K562 (cell line): ENCODE results near the gene AHI1. TPM values are rescaled to one million over a fixed set of nuclear protein-coding genes. Genes with fewer than 3 reads are reported as not detected.
A peak's percentile ranks its signal among the peaks of the same experiment; 100 is the strongest.

Experiments used
- ATF2 ChIP-seq: sonication (generic); formaldehyde crosslinking; IDR thresholded peaks from 2 replicates; pipeline ENCODE4 v1.8.1; 2022; ENCODE audit warnings: missing genetic modification reagents
- BRD9 ChIP-seq: fragments of 450-650 bp; IDR thresholded peaks from 2 replicates; pipeline ENCODE4 v1.6.1; 2018; ENCODE audit warnings: low read depth; ENCODE audit not compliant: partially characterized antibody
- CBX5 ChIP-seq: IDR thresholded peaks from 2 replicates; pipeline ENCODE4 v1.6.1; 2014; ENCODE audit warnings: low read depth, borderline replicate concordance
- CGGBP1 ChIP-seq: fragments of 250-450 bp; sonication (Bioruptor Pico); IDR thresholded peaks from 2 replicates; pipeline ENCODE4 v1.9.0; 2021; ENCODE audit warnings: mild to moderate bottlenecking
- CREB1 ChIP-seq, 2 experiments: sonication (generic) in 1 of 2; formaldehyde crosslinking in 1 of 2; IDR thresholded peaks; 2 replicates each; pipeline versions ENCODE4 v1.6.1 to v1.8.0; 2012 to 2022; ENCODE audit warnings: inconsistent platforms in 1 of 2, mild to moderate bottlenecking in 1 of 2, missing genetic modification reagents in 1 of 2, moderate library complexity in 1 of 2
- FOSL1 ChIP-seq: fragments of 200-800 bp; sonication (Bioruptor generic); conservative IDR thresholded peaks from 2 replicates; pipeline ENCODE4 v1.6.1; 2016; ENCODE audit warnings: missing genetic modification characterization, missing compliant biosample characterization
- FOXJ3 ChIP-seq: sonication (generic); formaldehyde crosslinking; IDR thresholded peaks from 2 replicates; pipeline ENCODE4 v1.4.0; 2020; ENCODE audit warnings: mild to moderate bottlenecking, missing genetic modification reagents
- GATAD2A ChIP-seq: fragments of 450-650 bp; IDR thresholded peaks from 2 replicates; pipeline ENCODE4 v1.6.1; 2017
- HNRNPK ChIP-seq: fragments of 200-400 bp; formaldehyde crosslinking; IDR thresholded peaks from one replicate; pipeline ENCODE4 v1.6.1; 2018; ENCODE audit warnings: mild to moderate bottlenecking, low read depth, low read length; ENCODE audit not compliant: poor library complexity, severe bottlenecking
- KHSRP ChIP-seq: fragments of 450-650 bp; IDR thresholded peaks from 2 replicates; pipeline ENCODE4 v1.6.1; 2017
- KLF1 ChIP-seq: fragments of 450-650 bp; IDR thresholded peaks from 2 replicates; pipeline ENCODE4 v1.6.1; 2016; ENCODE audit warnings: missing genetic modification characterization, missing compliant biosample characterization
- LARP7 ChIP-seq: fragments of 450-650 bp; IDR thresholded peaks from 2 replicates; pipeline ENCODE4 v1.6.1; 2016
- MLX ChIP-seq, 2 experiments: fragments of 450-650 bp in 1 of 2; sonication (generic) in 1 of 2; formaldehyde crosslinking; conservative IDR thresholded peaks; 2 replicates each; pipeline versions ENCODE4 v1.4.0 to v1.8.1; 2020 to 2022; ENCODE audit warnings: mild to moderate bottlenecking in 1 of 2, missing genetic modification reagents in 1 of 2
- MNT ChIP-seq, 2 experiments: fragments of 450-650 bp; conservative IDR thresholded peaks; 2 replicates each; pipeline ENCODE4 v1.6.1; 2017; ENCODE audit warnings: mild to moderate bottlenecking in 2 of 2, moderate library complexity in 2 of 2
- PHF20 ChIP-seq: fragments of 450-650 bp; IDR thresholded peaks from 2 replicates; pipeline ENCODE4 v1.6.1; 2018; ENCODE audit not compliant: partially characterized antibody
- PPARD ChIP-seq: fragments of 250-450 bp; sonication (Bioruptor Pico); IDR thresholded peaks from 2 replicates; pipeline ENCODE4 v1.8.0; 2022; ENCODE audit warnings: inconsistent platforms, mild to moderate bottlenecking, moderate library complexity
- TFAM ChIP-seq: fragments of 250-450 bp; sonication (Bioruptor Pico); conservative IDR thresholded peaks from 2 replicates; pipeline ENCODE4 v1.5.0; 2021; ENCODE audit warnings: mild to moderate bottlenecking, moderate library complexity
- THRAP3 ChIP-seq: fragments of 450-650 bp; IDR thresholded peaks from 2 replicates; pipeline ENCODE4 v1.6.1; 2016; ENCODE audit warnings: mild to moderate bottlenecking, inconsistent platforms, borderline replicate concordance
- TRIM28 ChIP-seq: fragments of 450-650 bp; IDR thresholded peaks from 2 replicates; pipeline ENCODE4 v1.6.1; 2017
- ZNF121 ChIP-seq: sonication (generic); formaldehyde crosslinking; conservative IDR thresholded peaks from 2 replicates; pipeline ENCODE4 v1.8.0; 2022; ENCODE audit warnings: missing genetic modification reagents
- ZNF143 ChIP-seq: sonication (generic); formaldehyde crosslinking; IDR thresholded peaks from 2 replicates; pipeline ENCODE4 v1.9.0; 2022; ENCODE audit warnings: mild to moderate bottlenecking, missing genetic modification reagents
- ZNF274 ChIP-seq: IDR thresholded peaks from 2 replicates; pipeline ENCODE4 v1.6.1; 2011; ENCODE audit warnings: low read depth, mild to moderate bottlenecking, low read length, moderate library complexity, borderline replicate concordance
- ZNF324 ChIP-seq: fragments of 250-450 bp; sonication (Bioruptor Pico); IDR thresholded peaks from 2 replicates; pipeline ENCODE4 v1.4.0; 2020; ENCODE audit warnings: mild to moderate bottlenecking
- ZNF561 ChIP-seq: fragments of 450-650 bp; formaldehyde crosslinking; conservative IDR thresholded peaks from 2 replicates; pipeline ENCODE4 v1.4.0; 2020; ENCODE audit warnings: mild to moderate bottlenecking, moderate library complexity
- polyA plus RNA-seq, 8 experiments: library from polyadenylated mRNA; depleted of rRNA in 4 of 8; stranded (reverse) in 5 of 8; unstranded in 3 of 8; fragments of >200 nt; fragmentation: Nextera tagmentation in 2 of 8; fragmentation: Illumina TruSeq in 1 of 8; extraction: Ambion mirVana in 2 of 8; extraction: Trizol in 1 of 8; gene quantifications; 2 replicates each; pipeline versions ENCODE4 v1.2.1 to v1.2.3, GENCODE V29; 2011 to 2014; ENCODE audit warnings: inconsistent platforms in 1 of 8, missing spikeins in 1 of 8
- total RNA-seq, 7 experiments: library from RNA; depleted of rRNA in 6 of 7; stranded (reverse); fragments of >200 nt in 6 of 7; fragmentation: Illumina TruSeq in 2 of 7; extraction: Trizol in 2 of 7; gene quantifications; 2 replicates each; pipeline versions ENCODE4 v1.2.1 to v1.2.3, GENCODE V29; 2011 to 2021; ENCODE audit warnings: low replicate concordance in 1 of 7

Gene AHI1
- total and polyA plus RNA-seq, 9 of the 15 experiments (the other 6 are each of a cell fraction or from before 2014, with no cell fraction given) = 24.7 to 54.9 (median 32.2) TPM

GRCh38 chr6:135306740-135307420, 190.7 kb downstream of the AHI1 start (continued):
- no peak for TF ChIP-seq ATF2 (CRISPR knock-in tag)
- no peak for TF ChIP-seq PPARD
- TF ChIP-seq CREB1 (IDR thresholded peaks at IDR 0.05) = no peak
- TF ChIP-seq CREB1 (CRISPR knock-in tag; IDR thresholded peaks at IDR 0.05) = no peak
- no peak for TF ChIP-seq TFAM (CRISPR knock-in tag)
- no peak for TF ChIP-seq KHSRP
- TF ChIP-seq ZNF324 (CRISPR knock-in tag) = no peak
- no peak for TF ChIP-seq LARP7
- TF ChIP-seq THRAP3 = 0 out of 2 replicates have a peak, but pooled peaks have one; percentile 18
- no peak for TF ChIP-seq ZNF143 (CRISPR knock-in tag)
- no peak for TF ChIP-seq HNRNPK
- no peak for TF ChIP-seq CBX5
- no peak for TF ChIP-seq PHF20
- TF ChIP-seq KLF1 (tag) = no peak
- TF ChIP-seq BRD9 = peak; percentile 71
- peak; percentile 98 for TF ChIP-seq GATAD2A
- no peak for TF ChIP-seq FOXJ3 (CRISPR knock-in tag)
- peak; percentile 51; the same call in 1 of the 2 replicates for TF ChIP-seq FOSL1 (tag)
- no peak for TF ChIP-seq ZNF274
- TF ChIP-seq ZNF121 (CRISPR knock-in tag) = no peak
- peak in 1 of 2 experiments; percentile 18; a peak in 1 of 4 replicates for TF ChIP-seq MNT (conservative IDR thresholded peaks at IDR 0.05)
- TF ChIP-seq TRIM28 = no peak
- no peak for TF ChIP-seq CGGBP1 (CRISPR knock-in tag)
- no peak for TF ChIP-seq ZNF561 (CRISPR knock-in tag)
- TF ChIP-seq MLX (CRISPR knock-in tag; conservative IDR thresholded peaks at IDR 0.05) = no peak
